ENCODE results near the gene RAB11FIP3.
A peak's percentile ranks its signal among the peaks of the same experiment; 100 is the strongest.

Gene RAB11FIP3

DNA sequence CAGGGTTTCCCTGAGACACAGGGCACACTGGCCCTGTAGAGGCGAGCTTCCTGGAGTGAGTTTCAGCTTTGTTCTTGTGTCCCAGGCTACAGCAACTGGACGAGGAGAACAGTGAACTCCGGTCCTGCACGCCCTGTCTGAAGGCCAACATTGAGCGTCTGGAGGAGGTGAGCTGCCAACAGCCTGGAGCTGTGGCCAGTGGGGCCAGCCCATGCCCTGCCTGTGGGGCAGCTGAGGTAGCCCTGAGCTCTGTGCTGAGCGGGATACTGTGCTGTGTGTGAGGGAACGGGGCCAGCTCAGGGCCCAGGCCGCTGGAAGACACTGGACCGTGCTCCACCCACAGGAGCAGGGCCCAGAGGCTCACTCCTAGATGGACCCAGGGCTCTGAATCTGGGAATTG, 93.4 kb downstream of the RAB11FIP3 start:
- Histone ChIP-seq H3K36me3 (ENCODE audit: control insufficient read depth in 1 of 2, insufficient read depth in 2 of 2, low read length in 2 of 2) (peaks cover 18 to 55% of the 10 kb centered on the region in 2 donors), H3K9me3 (ENCODE audit: control insufficient read depth in 1 of 2, low read length in 2 of 2) (no peaks in the 10 kb centered on the region), H3K27ac (ENCODE audit: low read depth, low read length) (no peak overlapping the region), H3K27me3 (ENCODE audit: control insufficient read depth in 1 of 2, insufficient read depth in 2 of 2, low read length in 2 of 2) (no peaks in the 10 kb centered on the region), H3K9ac (ENCODE audit: low read depth in 1 of 2, low read length in 2 of 2) (no peak overlapping the region), H3K4me1 (ENCODE audit: control insufficient read depth in 1 of 2, insufficient read depth in 2 of 2, low read length in 2 of 2) (peaks cover 0 to 6% of the 10 kb centered on the region in 2 donors), H3K4me3 (ENCODE audit: low read depth in 1 of 2, low read length in 2 of 2) (no peak overlapping the region)

GRCh38 chr16:519425-519824, 94.0 kb downstream of the RAB11FIP3 start:
- peaks cover 18 to 49% of the 10 kb centered on the region in 2 donors for H3K36me3 ChIP-seq (ENCODE audit: control insufficient read depth in 1 of 2, insufficient read depth in 2 of 2, low read length in 2 of 2)
- H3K9ac ChIP-seq (ENCODE audit: low read depth in 1 of 2, low read length in 2 of 2), result no peak overlapping the region
- no peak overlapping the region for H3K27ac ChIP-seq (ENCODE audit: low read depth, low read length)
- peaks cover 0 to 11% of the 10 kb centered on the region in 2 donors for H3K4me1 ChIP-seq (ENCODE audit: control insufficient read depth in 1 of 2, insufficient read depth in 2 of 2, low read length in 2 of 2)
- no peaks in the 10 kb centered on the region for H3K27me3 ChIP-seq (ENCODE audit: control insufficient read depth in 1 of 2, insufficient read depth in 2 of 2, low read length in 2 of 2)
- H3K9me3 ChIP-seq (ENCODE audit: control insufficient read depth in 1 of 2, low read length in 2 of 2), result no peaks in the 10 kb centered on the region
- H3K4me3 ChIP-seq (ENCODE audit: low read depth in 1 of 2, low read length in 2 of 2), result no peak overlapping the region

DNA sequence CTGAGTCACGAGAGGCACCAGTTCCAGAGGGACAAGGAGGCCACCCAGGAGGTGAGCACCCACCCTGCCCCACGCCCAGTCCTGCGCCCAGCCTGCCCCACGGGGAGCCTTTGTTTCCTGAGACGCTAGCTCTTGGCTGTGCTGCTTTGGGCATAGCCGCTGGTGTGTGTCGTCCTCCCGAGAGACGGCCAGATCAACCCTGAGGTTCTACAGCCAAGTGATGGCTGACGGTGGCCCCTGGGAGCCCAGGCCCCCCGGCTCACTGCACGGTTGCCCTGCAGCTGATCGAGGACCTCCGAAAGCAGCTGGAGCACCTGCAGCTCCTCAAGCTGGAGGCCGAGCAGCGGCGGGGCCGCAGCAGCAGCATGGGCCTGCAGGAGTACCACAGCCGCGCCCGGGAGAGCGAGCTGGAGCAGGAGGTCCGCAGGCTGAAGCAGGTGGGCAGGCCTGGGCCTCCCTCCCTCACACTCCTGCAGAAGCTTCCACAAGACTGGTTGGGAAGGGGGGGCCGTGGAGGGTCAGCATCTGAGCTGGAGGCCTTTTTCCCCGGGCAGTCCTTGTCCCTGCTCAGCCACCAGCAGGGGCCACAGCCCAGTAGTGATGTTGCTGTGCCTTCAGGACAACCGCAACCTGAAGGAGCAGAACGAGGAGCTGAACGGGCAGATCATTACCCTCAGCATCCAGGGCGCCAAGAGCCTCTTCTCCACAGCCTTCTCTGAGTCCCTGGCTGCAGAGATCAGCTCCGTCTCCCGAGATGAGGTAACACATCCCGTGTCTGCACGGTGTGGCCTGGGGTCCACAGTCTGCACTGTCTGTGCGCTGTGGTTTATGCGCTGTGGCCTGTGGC, 94.6 kb downstream of the RAB11FIP3 start:
- Histone ChIP-seq H3K27ac (ENCODE audit: low read depth, low read length) (no peak overlapping the region), H3K4me3 (ENCODE audit: low read depth in 1 of 2, low read length in 2 of 2) (no peak overlapping the region), H3K9ac (ENCODE audit: low read depth in 1 of 2, low read length in 2 of 2) (no peak overlapping the region), H3K27me3 (ENCODE audit: control insufficient read depth in 1 of 2, insufficient read depth in 2 of 2, low read length in 2 of 2) (no peaks in the 10 kb centered on the region), H3K36me3 (ENCODE audit: control insufficient read depth in 1 of 2, insufficient read depth in 2 of 2, low read length in 2 of 2) (peaks cover 18 to 44% of the 10 kb centered on the region in 2 donors), H3K4me1 (ENCODE audit: control insufficient read depth in 1 of 2, insufficient read depth in 2 of 2, low read length in 2 of 2) (peaks cover 2 to 11% of the 10 kb centered on the region in 2 donors), H3K9me3 (ENCODE audit: control insufficient read depth in 1 of 2, low read length in 2 of 2) (no peaks in the 10 kb centered on the region)

GRCh38 chr16:520847-521246, 95.4 kb downstream of the RAB11FIP3 start:
- Histone ChIP-seq H3K9ac (ENCODE audit: low read depth in 1 of 2, low read length in 2 of 2) (no peak overlapping the region), H3K27me3 (ENCODE audit: control insufficient read depth in 1 of 2, insufficient read depth in 2 of 2, low read length in 2 of 2) (no peaks in the 10 kb centered on the region), H3K27ac (ENCODE audit: low read depth, low read length) (no peak overlapping the region), H3K9me3 (ENCODE audit: control insufficient read depth in 1 of 2, low read length in 2 of 2) (no peaks in the 10 kb centered on the region), H3K36me3 (ENCODE audit: control insufficient read depth in 1 of 2, insufficient read depth in 2 of 2, low read length in 2 of 2) (peaks cover 13 to 36% of the 10 kb centered on the region in 2 donors), H3K4me3 (ENCODE audit: low read depth in 1 of 2, low read length in 2 of 2) (no peak overlapping the region), H3K4me1 (ENCODE audit: control insufficient read depth in 1 of 2, insufficient read depth in 2 of 2, low read length in 2 of 2) (peaks cover 10 to 19% of the 10 kb centered on the region in 2 donors)

- Histone ChIP-seq H3K27me3 (ENCODE audit: control insufficient read depth in 1 of 2, insufficient read depth in 2 of 2, low read length in 2 of 2) (no peaks in the 10 kb centered on the region), H3K9ac (ENCODE audit: low read depth in 1 of 2, low read length in 2 of 2) (no peak overlapping the region), H3K27ac (ENCODE audit: low read depth, low read length) (no peak overlapping the region), H3K36me3 (ENCODE audit: control insufficient read depth in 1 of 2, insufficient read depth in 2 of 2, low read length in 2 of 2) (peaks cover 9 to 30% of the 10 kb centered on the region in 2 donors), H3K4me3 (ENCODE audit: low read depth in 1 of 2, low read length in 2 of 2) (no peak overlapping the region), H3K4me1 (ENCODE audit: control insufficient read depth in 1 of 2, insufficient read depth in 2 of 2, low read length in 2 of 2) (peaks cover 17 to 27% of the 10 kb centered on the region in 2 donors), H3K9me3 (ENCODE audit: control insufficient read depth in 1 of 2, low read length in 2 of 2) (no peaks in the 10 kb centered on the region)
Observed at GRCh38 chr16:521381-522210, 96.1 kb downstream of the RAB11FIP3 start.

DNA sequence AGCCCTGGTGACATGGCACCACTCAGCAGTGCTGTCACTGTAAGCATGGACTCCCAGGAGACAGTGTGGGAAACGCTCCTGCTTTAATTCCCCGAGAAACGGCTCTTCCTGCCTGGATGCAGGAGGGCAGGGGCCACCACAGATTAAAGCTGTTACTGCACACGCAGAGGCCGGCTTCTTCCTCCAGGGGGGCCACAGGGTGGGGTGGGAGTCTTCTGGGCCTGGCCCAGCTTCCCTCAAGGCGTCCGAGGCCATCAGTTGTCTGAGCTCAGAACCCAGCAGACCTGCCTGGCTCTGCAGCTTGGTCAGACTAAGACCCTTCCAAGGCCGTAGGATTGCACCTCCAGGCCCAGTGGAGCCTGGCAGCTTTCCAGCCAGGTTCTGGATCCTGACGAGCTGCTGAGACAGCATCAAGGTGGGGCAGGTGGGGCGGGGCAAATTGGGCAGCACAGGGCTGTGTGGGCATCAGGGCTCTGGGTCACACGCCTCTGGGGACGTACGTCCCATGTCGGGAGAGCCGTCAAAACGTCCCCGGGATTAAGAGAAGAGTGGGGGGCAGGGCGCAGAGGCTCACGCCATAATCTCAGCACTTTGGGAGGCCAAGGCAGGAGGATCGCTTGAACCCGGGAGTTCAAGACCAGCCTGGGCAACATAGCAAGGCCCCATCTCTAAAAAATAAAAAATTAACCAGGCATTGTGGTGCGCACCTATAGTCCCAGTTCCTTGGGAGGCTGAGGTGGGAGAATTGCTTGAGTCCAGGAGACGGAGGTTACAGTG, 97.1 kb downstream of the RAB11FIP3 start:
- Histone ChIP-seq H3K27ac (ENCODE audit: low read depth, low read length) (no peak overlapping the region), H3K9ac (ENCODE audit: low read depth in 1 of 2, low read length in 2 of 2) (no peak overlapping the region), H3K9me3 (ENCODE audit: control insufficient read depth in 1 of 2, low read length in 2 of 2) (no peaks in the 10 kb centered on the region), H3K27me3 (ENCODE audit: control insufficient read depth in 1 of 2, insufficient read depth in 2 of 2, low read length in 2 of 2) (no peaks in the 10 kb centered on the region), H3K4me1 (ENCODE audit: control insufficient read depth in 1 of 2, insufficient read depth in 2 of 2, low read length in 2 of 2) (peaks cover 18 to 30% of the 10 kb centered on the region in 2 donors), H3K36me3 (ENCODE audit: control insufficient read depth in 1 of 2, insufficient read depth in 2 of 2, low read length in 2 of 2) (peaks cover 9 to 27% of the 10 kb centered on the region in 2 donors), H3K4me3 (ENCODE audit: low read depth in 1 of 2, low read length in 2 of 2) (no peak overlapping the region)

GRCh38 chr16:523097-523741, 97.8 kb downstream of the RAB11FIP3 start:
- H3K9ac ChIP-seq (ENCODE audit: low read depth in 1 of 2, low read length in 2 of 2), result no peak overlapping the region
- peaks cover 9 to 26% of the 10 kb centered on the region in 2 donors for H3K36me3 ChIP-seq (ENCODE audit: control insufficient read depth in 1 of 2, insufficient read depth in 2 of 2, low read length in 2 of 2)
- no peak overlapping the region for H3K4me3 ChIP-seq (ENCODE audit: low read depth in 1 of 2, low read length in 2 of 2)
- H3K9me3 ChIP-seq (ENCODE audit: control insufficient read depth in 1 of 2, low read length in 2 of 2), result no peaks in the 10 kb centered on the region
- H3K4me1 ChIP-seq (ENCODE audit: control insufficient read depth in 1 of 2, insufficient read depth in 2 of 2, low read length in 2 of 2), result peaks cover 18 to 30% of the 10 kb centered on the region in 2 donors
- no peak overlapping the region for H3K27ac ChIP-seq (ENCODE audit: low read depth, low read length)
- no peaks in the 10 kb centered on the region for H3K27me3 ChIP-seq (ENCODE audit: control insufficient read depth in 1 of 2, insufficient read depth in 2 of 2, low read length in 2 of 2)

- Histone ChIP-seq H3K27ac (ENCODE audit: low read depth, low read length) (no peak overlapping the region), H3K4me1 (ENCODE audit: control insufficient read depth in 1 of 2, insufficient read depth in 2 of 2, low read length in 2 of 2) (peaks cover 26 to 41% of the 10 kb centered on the region in 2 donors), H3K4me3 (ENCODE audit: low read depth in 1 of 2, low read length in 2 of 2) (no peak overlapping the region), H3K9me3 (ENCODE audit: control insufficient read depth in 1 of 2, low read length in 2 of 2) (no peaks in the 10 kb centered on the region), H3K36me3 (ENCODE audit: control insufficient read depth in 1 of 2, insufficient read depth in 2 of 2, low read length in 2 of 2) (peaks cover 11 to 18% of the 10 kb centered on the region in 2 donors), H3K27me3 (ENCODE audit: control insufficient read depth in 1 of 2, insufficient read depth in 2 of 2, low read length in 2 of 2) (no peaks in the 10 kb centered on the region), H3K9ac (ENCODE audit: low read depth in 1 of 2, low read length in 2 of 2) (no peak overlapping the region)
Observed at GRCh38 chr16:524274-525040, 99.0 kb downstream of the RAB11FIP3 start.

DNA sequence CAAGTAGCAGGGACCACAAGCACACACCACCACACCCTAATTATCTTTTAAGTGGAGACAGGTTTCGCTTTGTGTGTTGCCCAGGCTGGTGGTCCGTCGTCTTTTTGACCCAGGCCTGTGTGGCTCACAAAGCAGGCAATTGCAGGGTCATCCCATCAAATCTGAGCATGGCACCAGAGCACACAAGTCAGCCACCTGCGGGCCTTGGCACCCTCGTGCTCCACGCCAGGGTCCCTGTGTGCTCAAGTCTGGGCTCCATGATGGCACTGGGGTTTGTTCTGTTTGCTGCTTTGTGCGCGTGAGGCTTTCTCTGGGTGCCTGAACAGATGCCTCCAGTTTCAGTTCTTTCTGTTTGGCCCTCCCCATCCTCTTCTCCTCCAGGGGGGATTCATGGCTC, 99.7 kb downstream of the RAB11FIP3 start:
- Histone ChIP-seq H3K27me3 (ENCODE audit: control insufficient read depth in 1 of 2, insufficient read depth in 2 of 2, low read length in 2 of 2) (no peaks in the 10 kb centered on the region), H3K4me1 (ENCODE audit: control insufficient read depth in 1 of 2, insufficient read depth in 2 of 2, low read length in 2 of 2) (peaks cover 32 to 48% of the 10 kb centered on the region in 2 donors), H3K9me3 (ENCODE audit: control insufficient read depth in 1 of 2, low read length in 2 of 2) (no peaks in the 10 kb centered on the region), H3K4me3 (ENCODE audit: low read depth in 1 of 2, low read length in 2 of 2) (no peak overlapping the region), H3K9ac (ENCODE audit: low read depth in 1 of 2, low read length in 2 of 2) (no peak overlapping the region), H3K36me3 (ENCODE audit: control insufficient read depth in 1 of 2, insufficient read depth in 2 of 2, low read length in 2 of 2) (peaks cover 12 to 15% of the 10 kb centered on the region in 2 donors), H3K27ac (ENCODE audit: low read depth, low read length) (peak overlapping the region; percentile 1)
